ENCODE data around the gene CYGB. TPM values are rescaled to one million over a fixed set of nuclear protein-coding genes. Genes with fewer than 3 reads are reported as not detected.

CYGB gene
- total and polyA plus RNA-seq, 2 of the 13 experiments (the other 11 are each of a cell fraction or from before 2014, with no cell fraction given) = 18.9 to 27.1 TPM

GRCh38 chr17:76523084-76524037 is 14.1 kb downstream of the CYGB start (continued):
- TF ChIP-seq ZBED4 (CRISPR knock-in tag; IDR thresholded peaks at IDR 0.05; ENCODE audit: borderline replicate concordance) = no peak
- TF ChIP-seq YY1 (IDR thresholded peaks at IDR 0.05; ENCODE audit: insufficient read depth, insufficient replicate concordance, low read depth, low read length) = peak; percentile 72
- TF ChIP-seq CBX1 (IDR thresholded peaks at IDR 0.05; ENCODE audit: low read depth) = no peak
- no peak for TF ChIP-seq FOXM1 (CRISPR knock-in tag; IDR thresholded peaks at IDR 0.05)
- TF ChIP-seq, protein P1, sequence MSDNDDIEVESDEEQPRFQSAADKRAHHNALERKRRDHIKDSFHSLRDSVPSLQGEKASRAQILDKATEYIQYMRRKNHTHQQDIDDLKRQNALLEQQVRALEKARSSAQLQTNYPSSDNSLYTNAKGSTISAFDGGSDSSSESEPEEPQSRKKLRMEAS (IDR thresholded peaks at IDR 0.05) = peak; percentile 75; the same call in 1 of the 2 replicates
- TF ChIP-seq SRY (CRISPR knock-in tag; IDR thresholded peaks at IDR 0.05) = no peak
- TF ChIP-seq, protein P2, sequence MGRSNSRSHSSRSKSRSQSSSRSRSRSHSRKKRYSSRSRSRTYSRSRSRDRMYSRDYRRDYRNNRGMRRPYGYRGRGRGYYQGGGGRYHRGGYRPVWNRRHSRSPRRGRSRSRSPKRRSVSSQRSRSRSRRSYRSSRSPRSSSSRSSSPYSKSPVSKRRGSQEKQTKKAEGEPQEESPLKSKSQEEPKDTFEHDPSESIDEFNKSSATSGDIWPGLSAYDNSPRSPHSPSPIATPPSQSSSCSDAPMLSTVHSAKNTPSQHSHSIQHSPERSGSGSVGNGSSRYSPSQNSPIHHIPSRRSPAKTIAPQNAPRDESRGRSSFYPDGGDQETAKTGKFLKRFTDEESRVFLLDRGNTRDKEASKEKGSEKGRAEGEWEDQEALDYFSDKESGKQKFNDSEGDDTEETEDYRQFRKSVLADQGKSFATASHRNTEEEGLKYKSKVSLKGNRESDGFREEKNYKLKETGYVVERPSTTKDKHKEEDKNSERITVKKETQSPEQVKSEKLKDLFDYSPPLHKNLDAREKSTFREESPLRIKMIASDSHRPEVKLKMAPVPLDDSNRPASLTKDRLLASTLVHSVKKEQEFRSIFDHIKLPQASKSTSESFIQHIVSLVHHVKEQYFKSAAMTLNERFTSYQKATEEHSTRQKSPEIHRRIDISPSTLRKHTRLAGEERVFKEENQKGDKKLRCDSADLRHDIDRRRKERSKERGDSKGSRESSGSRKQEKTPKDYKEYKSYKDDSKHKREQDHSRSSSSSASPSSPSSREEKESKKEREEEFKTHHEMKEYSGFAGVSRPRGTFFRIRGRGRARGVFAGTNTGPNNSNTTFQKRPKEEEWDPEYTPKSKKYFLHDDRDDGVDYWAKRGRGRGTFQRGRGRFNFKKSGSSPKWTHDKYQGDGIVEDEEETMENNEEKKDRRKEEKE (IDR thresholded peaks at IDR 0.05) = no peak
- TF ChIP-seq, protein P3, sequence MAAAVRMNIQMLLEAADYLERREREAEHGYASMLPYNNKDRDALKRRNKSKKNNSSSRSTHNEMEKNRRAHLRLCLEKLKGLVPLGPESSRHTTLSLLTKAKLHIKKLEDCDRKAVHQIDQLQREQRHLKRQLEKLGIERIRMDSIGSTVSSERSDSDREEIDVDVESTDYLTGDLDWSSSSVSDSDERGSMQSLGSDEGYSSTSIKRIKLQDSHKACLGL (CRISPR knock-in tag; IDR thresholded peaks at IDR 0.05) = peak; percentile 52; the same call in 1 of the 2 replicates
- peak; percentile 54; the same call in 1 of the 2 replicates for TF ChIP-seq TFDP2 (CRISPR knock-in tag; IDR thresholded peaks at IDR 0.05)
- peak; percentile 51; the same call in 1 of the 2 replicates for TF ChIP-seq MIXL1 (CRISPR knock-in tag; IDR thresholded peaks at IDR 0.05)
- TF ChIP-seq ZNF121 (CRISPR knock-in tag; IDR thresholded peaks at IDR 0.05) = 0 out of 2 replicates have a peak, but pooled peaks have one; percentile 8
- 0 out of 2 replicates have a peak, but pooled peaks have one; percentile 33 for TF ChIP-seq TFDP1 (CRISPR knock-in tag; IDR thresholded peaks at IDR 0.05; ENCODE audit: borderline replicate concordance)
- peak; percentile 72; the same call in 1 of the 2 replicates for TF ChIP-seq KLF6 (CRISPR knock-in tag; IDR thresholded peaks at IDR 0.05)
- peak; percentile 96 for TF ChIP-seq XRCC5 (optimal IDR thresholded peaks at IDR 0.05; ENCODE audit: low read length)
- TF ChIP-seq ZNF572 (CRISPR knock-in tag; IDR thresholded peaks at IDR 0.05) = 0 out of 2 replicates have a peak, but pooled peaks have one; percentile 78
- TF ChIP-seq ZNF317 (CRISPR knock-in tag; IDR thresholded peaks at IDR 0.05) = peak; percentile 49; the same call in 1 of the 2 replicates
- TF ChIP-seq SIN3B (IDR thresholded peaks at IDR 0.05; ENCODE audit: low read length) = no peak
- TF ChIP-seq WIZ (CRISPR knock-in tag; IDR thresholded peaks at IDR 0.05) = peak; percentile 79; the same call in 1 of the 2 replicates
- TF ChIP-seq TCF7 (IDR thresholded peaks at IDR 0.05; ENCODE audit: low read depth) = no peak
